ENCODE results near the gene ZMIZ1.

GRCh38 chr10:79168210-79168609, 99.4 kb downstream of the ZMIZ1 start:
- no peak for TF ChIP-seq EZH2 (IDR thresholded peaks at IDR 0.05; ENCODE audit: borderline replicate concordance, low read depth, low read length, poor library complexity, severe bottlenecking)
- no peak for TF ChIP-seq CTCF (conservative IDR thresholded peaks at IDR 0.05; ENCODE audit: low read depth, low read length)
